Neural cell (in vitro differentiated cells): ENCODE measurements around the gene NR2F6. TPM values are rescaled to one million over a fixed set of nuclear protein-coding genes. Genes with fewer than 3 reads are reported as not detected.

Experiments
- H2AFZ ChIP-seq: fragments of 200-600, 300-800 bp; sonication (generic), shearing (Covaris generic); 2 replicates; pipeline ENCODE4 v1.6.0; 2014; ENCODE audit warnings: low read depth, mild to moderate bottlenecking, antibody characterized with exemption, low read length, moderate library complexity
- H3F3A ChIP-seq: fragments of 200-600 bp; shearing (Covaris generic); 2 replicates; pipeline ENCODE4 v1.6.1; 2016; ENCODE audit warnings: mild to moderate bottlenecking, moderate library complexity, mixed read lengths, antibody characterized with exemption, low read length; ENCODE audit not compliant: insufficient read depth, poor library complexity, severe bottlenecking
- H3K27ac ChIP-seq: fragments of 200-600, 300-800 bp; sonication (generic), shearing (Covaris generic); 2 replicates; pipeline ENCODE4 v1.5.1; 2014; ENCODE audit warnings: mild to moderate bottlenecking, low read length, moderate library complexity
- H3K27me3 ChIP-seq: fragments of 300-800, 200-600 bp; sonication (generic), shearing (Covaris generic); 2 replicates; pipeline ENCODE4 v1.6.0; 2014; ENCODE audit warnings: mild to moderate bottlenecking, low read depth, low read length, moderate library complexity; ENCODE audit not compliant: insufficient read depth
- H3K36me3 ChIP-seq: fragments of 300-800, 200-600 bp; sonication (generic), shearing (Covaris generic); 2 replicates; pipeline ENCODE4 v1.5.1; 2014; ENCODE audit warnings: mild to moderate bottlenecking, antibody characterized with exemption, low read length, moderate library complexity; ENCODE audit not compliant: insufficient read depth
- H3K4me2 ChIP-seq: fragments of 300-800, 200-600 bp; sonication (generic), shearing (Covaris generic); 2 replicates; pipeline ENCODE4 v1.6.0; 2014; ENCODE audit warnings: mild to moderate bottlenecking, low read length
- H3K4me3 ChIP-seq: fragments of 300-800, 200-600 bp; sonication (generic), shearing (Covaris generic); 2 replicates; pipeline ENCODE4 v1.5.1; 2014; ENCODE audit warnings: mild to moderate bottlenecking, low read length, moderate library complexity
- H3K79me2 ChIP-seq: fragments of 200-600 bp; shearing (Covaris generic); replicated peaks from 2 replicates; pipeline ENCODE4 v1.6.0; 2014; ENCODE audit warnings: mild to moderate bottlenecking, low read length, moderate library complexity; ENCODE audit not compliant: insufficient read depth
- H3K9ac ChIP-seq: fragments of 300-800, 200-600 bp; sonication (generic), shearing (Covaris generic); 2 replicates; pipeline ENCODE4 v1.6.1; 2016; ENCODE audit warnings: mild to moderate bottlenecking, low read length, mixed read lengths
- H3K9me2 ChIP-seq: fragments of 200-600 bp; shearing (Covaris generic); 2 replicates; pipeline ENCODE4 v1.6.1; 2016; ENCODE audit warnings: mild to moderate bottlenecking, low read length, mixed read lengths; ENCODE audit not compliant: insufficient read depth
- H3K9me3 ChIP-seq: fragments of 200-600, 300-800 bp; sonication (generic), shearing (Covaris generic); 2 replicates; pipeline ENCODE4 v1.6.1; 2016; ENCODE audit warnings: mild to moderate bottlenecking, mixed run types, low read length, moderate library complexity, mixed read lengths
- H4K20me1 ChIP-seq: fragments of 200-600 bp; shearing (Covaris generic); 2 replicates; pipeline ENCODE4 v1.6.1; 2016; ENCODE audit warnings: mild to moderate bottlenecking, mixed run types; ENCODE audit not compliant: insufficient read depth
- EP300 ChIP-seq: fragments of 450-650 bp; conservative IDR thresholded peaks from 2 replicates; pipeline ENCODE4 v1.6.1; 2014; ENCODE audit warnings: antibody characterized with exemption, mild to moderate bottlenecking, moderate library complexity; ENCODE audit not compliant: poor library complexity, severe bottlenecking
- EZH2 ChIP-seq: fragments of 200-600, 300-800 bp; shearing (Covaris generic), sonication (generic); IDR thresholded peaks from 2 replicates; pipeline ENCODE4 v1.6.1; 2014; ENCODE audit warnings: antibody characterized with exemption, low read length, borderline replicate concordance, mild to moderate bottlenecking; ENCODE audit not compliant: insufficient read depth, poor library complexity, severe bottlenecking
- MXI1 ChIP-seq: fragments of 450-650 bp; conservative IDR thresholded peaks from 2 replicates; pipeline ENCODE4 v1.6.1; 2014; ENCODE audit warnings: antibody characterized with exemption, mild to moderate bottlenecking; ENCODE audit not compliant: poor library complexity, severe bottlenecking
- POLR2AphosphoS5 ChIP-seq: IDR thresholded peaks from 2 replicates; pipeline ENCODE4 v1.6.1; 2012
- RAD21 ChIP-seq: fragments of 450-650 bp; conservative IDR thresholded peaks from 2 replicates; pipeline ENCODE4 v1.6.1; 2014; ENCODE audit warnings: antibody characterized with exemption, mild to moderate bottlenecking, moderate library complexity
- SMC3 ChIP-seq: fragments of 450-650 bp; conservative IDR thresholded peaks from 2 replicates; pipeline ENCODE4 v1.6.1; 2014; ENCODE audit warnings: antibody characterized with exemption, mild to moderate bottlenecking, moderate library complexity; ENCODE audit not compliant: poor library complexity
- TAF1 ChIP-seq: IDR thresholded peaks from 2 replicates; pipeline ENCODE4 v1.6.1; 2012; ENCODE audit warnings: low read depth
- polyA plus RNA-seq: library from polyadenylated mRNA; depleted of rRNA; stranded (reverse); fragments of >200 nt; gene quantifications from 2 replicates; pipeline ENCODE4 v1.2.3, GENCODE V29; 2014
- TF ChIP-seq, protein P1 (sequence below): fragments of 450-650 bp; IDR thresholded peaks from 2 replicates; pipeline ENCODE4 v1.5.1; 2014; ENCODE audit warnings: antibody characterized with exemption, mild to moderate bottlenecking, moderate library complexity; ENCODE audit not compliant: poor library complexity, severe bottlenecking
- TF ChIP-seq, protein P2 (sequence below): IDR thresholded peaks from 2 replicates; pipeline ENCODE4 v1.6.1; 2012; ENCODE audit warnings: borderline replicate concordance

The NR2F6 gene
- polyA plus RNA-seq, 1 donor from 2014 or later: 26.9 TPM

- H3K36me3 ChIP-seq: no peaks in the 10 kb centered on the region
- no peak for TF ChIP-seq EP300
- TF ChIP-seq EZH2: no peak
- no peak overlapping the region for H3K9ac ChIP-seq
- H4K20me1 ChIP-seq: no peaks in the 10 kb centered on the region
- H3K4me2 ChIP-seq: no peak overlapping the region
- H2AFZ ChIP-seq: no peak overlapping the region
- no peak overlapping the region for H3K27ac ChIP-seq
- H3K79me2 ChIP-seq: no peaks in the 10 kb centered on the region
- no peaks in the 10 kb centered on the region for H3K9me3 ChIP-seq
- no peaks in the 10 kb centered on the region for H3K9me2 ChIP-seq
- no peaks in the 10 kb centered on the region for H3F3A ChIP-seq
- H3K4me3 ChIP-seq: no peak overlapping the region
- H3K27me3 ChIP-seq: no peaks in the 10 kb centered on the region
Observed at GRCh38 chr19:17206736-17207581, 38.8 kb downstream of the NR2F6 start.

- H3K9me2 ChIP-seq: no peaks in the 10 kb centered on the region
- no peak overlapping the region for H3K9ac ChIP-seq
- H3K79me2 ChIP-seq: no peaks in the 10 kb centered on the region
- no peaks in the 10 kb centered on the region for H3F3A ChIP-seq
- no peak overlapping the region for H3K27ac ChIP-seq
- no peaks in the 10 kb centered on the region for H3K36me3 ChIP-seq
- H3K9me3 ChIP-seq: no peaks in the 10 kb centered on the region
- no peak overlapping the region for H2AFZ ChIP-seq
- no peaks in the 10 kb centered on the region for H4K20me1 ChIP-seq
- H3K27me3 ChIP-seq: no peaks in the 10 kb centered on the region
- no peak for TF ChIP-seq EZH2
- peak; percentile 55 for TF ChIP-seq RAD21
- TF ChIP-seq POLR2AphosphoS5: no peak
- TF ChIP-seq TAF1: no peak
- TF ChIP-seq MXI1: no peak
- TF ChIP-seq EP300: no peak
- TF ChIP-seq SMC3: peak; percentile 65
- TF ChIP-seq, protein P1, sequence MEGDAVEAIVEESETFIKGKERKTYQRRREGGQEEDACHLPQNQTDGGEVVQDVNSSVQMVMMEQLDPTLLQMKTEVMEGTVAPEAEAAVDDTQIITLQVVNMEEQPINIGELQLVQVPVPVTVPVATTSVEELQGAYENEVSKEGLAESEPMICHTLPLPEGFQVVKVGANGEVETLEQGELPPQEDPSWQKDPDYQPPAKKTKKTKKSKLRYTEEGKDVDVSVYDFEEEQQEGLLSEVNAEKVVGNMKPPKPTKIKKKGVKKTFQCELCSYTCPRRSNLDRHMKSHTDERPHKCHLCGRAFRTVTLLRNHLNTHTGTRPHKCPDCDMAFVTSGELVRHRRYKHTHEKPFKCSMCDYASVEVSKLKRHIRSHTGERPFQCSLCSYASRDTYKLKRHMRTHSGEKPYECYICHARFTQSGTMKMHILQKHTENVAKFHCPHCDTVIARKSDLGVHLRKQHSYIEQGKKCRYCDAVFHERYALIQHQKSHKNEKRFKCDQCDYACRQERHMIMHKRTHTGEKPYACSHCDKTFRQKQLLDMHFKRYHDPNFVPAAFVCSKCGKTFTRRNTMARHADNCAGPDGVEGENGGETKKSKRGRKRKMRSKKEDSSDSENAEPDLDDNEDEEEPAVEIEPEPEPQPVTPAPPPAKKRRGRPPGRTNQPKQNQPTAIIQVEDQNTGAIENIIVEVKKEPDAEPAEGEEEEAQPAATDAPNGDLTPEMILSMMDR: peak; percentile 56
- no peak overlapping the region for H3K4me2 ChIP-seq
- no peak overlapping the region for H3K4me3 ChIP-seq
Observed at GRCh38 chr19:17205237-17206140, 40.2 kb downstream of the NR2F6 start.

DNA sequence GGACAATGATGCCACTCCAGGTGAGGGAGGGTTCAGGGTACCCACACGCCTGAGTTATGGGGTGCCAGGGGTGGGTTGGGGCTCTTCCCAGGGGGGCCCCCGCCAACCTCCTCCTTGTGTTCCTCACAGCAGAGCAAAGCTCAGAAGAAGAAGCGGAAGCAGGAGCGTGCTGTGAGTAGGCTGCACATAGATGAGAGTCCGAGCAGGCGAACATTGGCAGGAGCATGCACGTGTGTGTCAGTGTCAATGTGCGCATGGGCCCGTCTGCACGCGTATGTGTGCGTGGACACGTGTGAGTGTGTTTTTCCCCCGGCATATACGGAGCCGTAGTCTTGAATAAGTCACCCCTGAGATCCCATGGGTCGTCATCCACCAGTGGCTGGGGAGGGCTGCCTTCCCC is 43.0 kb downstream of the NR2F6 start:
- Histone ChIP-seq H3K27me3 (no peaks in the 10 kb centered on the region), H2AFZ (no peak overlapping the region), H3K9me3 (no peaks in the 10 kb centered on the region), H3K79me2 (no peaks in the 10 kb centered on the region), H3K27ac (no peak overlapping the region), H3K4me3 (no peak overlapping the region), H3K9ac (no peak overlapping the region), H3F3A (no peaks in the 10 kb centered on the region), H3K4me2 (no peak overlapping the region), H3K9me2 (no peaks in the 10 kb centered on the region), H4K20me1 (no peaks in the 10 kb centered on the region), H3K36me3 (no peaks in the 10 kb centered on the region)
- TF ChIP-seq EP300: no peak
- TF ChIP-seq, protein P2, sequence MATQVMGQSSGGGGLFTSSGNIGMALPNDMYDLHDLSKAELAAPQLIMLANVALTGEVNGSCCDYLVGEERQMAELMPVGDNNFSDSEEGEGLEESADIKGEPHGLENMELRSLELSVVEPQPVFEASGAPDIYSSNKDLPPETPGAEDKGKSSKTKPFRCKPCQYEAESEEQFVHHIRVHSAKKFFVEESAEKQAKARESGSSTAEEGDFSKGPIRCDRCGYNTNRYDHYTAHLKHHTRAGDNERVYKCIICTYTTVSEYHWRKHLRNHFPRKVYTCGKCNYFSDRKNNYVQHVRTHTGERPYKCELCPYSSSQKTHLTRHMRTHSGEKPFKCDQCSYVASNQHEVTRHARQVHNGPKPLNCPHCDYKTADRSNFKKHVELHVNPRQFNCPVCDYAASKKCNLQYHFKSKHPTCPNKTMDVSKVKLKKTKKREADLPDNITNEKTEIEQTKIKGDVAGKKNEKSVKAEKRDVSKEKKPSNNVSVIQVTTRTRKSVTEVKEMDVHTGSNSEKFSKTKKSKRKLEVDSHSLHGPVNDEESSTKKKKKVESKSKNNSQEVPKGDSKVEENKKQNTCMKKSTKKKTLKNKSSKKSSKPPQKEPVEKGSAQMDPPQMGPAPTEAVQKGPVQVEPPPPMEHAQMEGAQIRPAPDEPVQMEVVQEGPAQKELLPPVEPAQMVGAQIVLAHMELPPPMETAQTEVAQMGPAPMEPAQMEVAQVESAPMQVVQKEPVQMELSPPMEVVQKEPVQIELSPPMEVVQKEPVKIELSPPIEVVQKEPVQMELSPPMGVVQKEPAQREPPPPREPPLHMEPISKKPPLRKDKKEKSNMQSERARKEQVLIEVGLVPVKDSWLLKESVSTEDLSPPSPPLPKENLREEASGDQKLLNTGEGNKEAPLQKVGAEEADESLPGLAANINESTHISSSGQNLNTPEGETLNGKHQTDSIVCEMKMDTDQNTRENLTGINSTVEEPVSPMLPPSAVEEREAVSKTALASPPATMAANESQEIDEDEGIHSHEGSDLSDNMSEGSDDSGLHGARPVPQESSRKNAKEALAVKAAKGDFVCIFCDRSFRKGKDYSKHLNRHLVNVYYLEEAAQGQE: no peak
- no peak for TF ChIP-seq EZH2
- no peak for TF ChIP-seq TAF1
- no peak for TF ChIP-seq RAD21
- no peak for TF ChIP-seq SMC3
- TF ChIP-seq POLR2AphosphoS5: no peak
- TF ChIP-seq, protein P1: no peak
- no peak for TF ChIP-seq MXI1
